ENCODE data around the gene MYO18B. TPM values are rescaled to one million over a fixed set of nuclear protein-coding genes. Genes with fewer than 3 reads are reported as not detected.

MYO18B gene
- total RNA-seq, 1 donor from 2014 or later = 0.07 TPM

DNA sequence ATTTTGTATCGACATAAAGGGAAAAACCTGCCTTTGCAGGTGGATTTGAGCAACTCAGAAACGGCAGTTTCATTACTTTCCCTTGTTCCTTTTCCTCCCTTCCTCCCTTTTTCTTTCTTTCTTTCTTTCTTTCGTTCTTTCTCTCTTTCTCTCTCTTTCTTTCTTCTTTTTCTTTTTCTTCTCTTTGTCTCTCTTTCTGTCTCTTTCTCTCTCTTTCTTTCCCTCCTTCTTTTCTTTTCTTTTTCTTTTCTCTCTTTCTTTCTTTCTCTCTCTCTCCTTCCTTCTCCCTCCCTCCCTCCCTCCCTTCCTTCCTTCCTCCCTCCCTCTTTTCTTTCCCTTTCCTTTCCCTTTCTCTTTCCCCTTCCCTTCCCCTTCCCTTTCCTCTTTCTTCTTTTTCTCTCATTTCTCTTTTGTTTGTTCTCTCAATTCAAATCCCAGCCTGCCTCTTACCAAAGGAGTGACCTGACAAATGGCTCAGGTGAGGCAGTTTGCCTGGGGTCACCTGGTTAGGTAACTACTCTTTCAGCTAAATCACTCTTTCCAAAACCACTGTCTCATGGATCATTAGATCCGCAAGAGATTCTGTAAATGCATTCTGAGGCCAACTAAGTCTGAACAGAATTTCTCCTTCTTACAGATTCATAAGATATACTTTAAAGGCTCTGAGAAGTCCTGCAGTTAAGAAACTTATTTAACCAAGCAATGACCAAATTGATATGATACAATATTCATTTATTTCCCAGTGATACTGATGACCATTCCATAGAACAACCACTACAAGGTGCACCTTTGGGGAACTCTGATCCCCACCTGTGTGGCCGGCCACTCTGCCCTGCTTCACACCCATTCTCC, 75.3 kb downstream of the MYO18B start:
- H3K27ac Mint-ChIP-seq = no peak overlapping the region
- no peaks in the 10 kb centered on the region for H3K36me3 Mint-ChIP-seq
- H3K4me3 Mint-ChIP-seq = no peak overlapping the region
- DNase-seq (ENCODE audit: low spot score in 2 of 2, unreplicated experiment in 2 of 2) = no peak
- peaks cover 67% of the 10 kb centered on the region for H3K27me3 Mint-ChIP-seq (ENCODE audit: low read depth)
- H3K9me3 Mint-ChIP-seq = peaks cover 17% of the 10 kb centered on the region
- no peaks in the 10 kb centered on the region for H3K4me1 Mint-ChIP-seq
- TF ChIP-seq, protein P1, sequence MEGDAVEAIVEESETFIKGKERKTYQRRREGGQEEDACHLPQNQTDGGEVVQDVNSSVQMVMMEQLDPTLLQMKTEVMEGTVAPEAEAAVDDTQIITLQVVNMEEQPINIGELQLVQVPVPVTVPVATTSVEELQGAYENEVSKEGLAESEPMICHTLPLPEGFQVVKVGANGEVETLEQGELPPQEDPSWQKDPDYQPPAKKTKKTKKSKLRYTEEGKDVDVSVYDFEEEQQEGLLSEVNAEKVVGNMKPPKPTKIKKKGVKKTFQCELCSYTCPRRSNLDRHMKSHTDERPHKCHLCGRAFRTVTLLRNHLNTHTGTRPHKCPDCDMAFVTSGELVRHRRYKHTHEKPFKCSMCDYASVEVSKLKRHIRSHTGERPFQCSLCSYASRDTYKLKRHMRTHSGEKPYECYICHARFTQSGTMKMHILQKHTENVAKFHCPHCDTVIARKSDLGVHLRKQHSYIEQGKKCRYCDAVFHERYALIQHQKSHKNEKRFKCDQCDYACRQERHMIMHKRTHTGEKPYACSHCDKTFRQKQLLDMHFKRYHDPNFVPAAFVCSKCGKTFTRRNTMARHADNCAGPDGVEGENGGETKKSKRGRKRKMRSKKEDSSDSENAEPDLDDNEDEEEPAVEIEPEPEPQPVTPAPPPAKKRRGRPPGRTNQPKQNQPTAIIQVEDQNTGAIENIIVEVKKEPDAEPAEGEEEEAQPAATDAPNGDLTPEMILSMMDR (IDR thresholded peaks at IDR 0.05; ENCODE audit: unreplicated experiment) = no peak

DNA sequence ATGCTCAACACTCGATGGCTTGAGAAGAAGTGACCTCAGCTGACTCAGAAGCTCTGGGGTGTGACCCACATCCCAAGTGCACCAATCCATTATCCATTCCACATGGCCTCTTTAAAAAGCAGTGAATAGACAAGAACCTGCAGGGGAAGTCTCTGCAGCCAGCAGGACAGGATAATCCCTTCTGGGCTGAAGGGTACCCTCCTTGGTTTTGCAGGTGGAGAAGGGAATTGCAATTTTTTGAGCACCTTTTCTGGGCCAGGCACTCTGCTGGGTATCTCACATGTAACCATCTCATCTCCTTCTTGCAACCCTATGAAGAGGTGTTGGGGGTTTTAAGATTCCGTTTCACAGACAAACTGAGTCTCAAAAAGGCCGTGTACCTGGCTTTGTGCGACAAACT, 76.6 kb downstream of the MYO18B start:
- H3K4me1 Mint-ChIP-seq = no peaks in the 10 kb centered on the region
- DNase-seq (ENCODE audit: low spot score in 2 of 2, unreplicated experiment in 2 of 2) = no peak
- TF ChIP-seq, protein P1 (IDR thresholded peaks at IDR 0.05; ENCODE audit: unreplicated experiment) = no peak
- peaks cover 58% of the 10 kb centered on the region for H3K27me3 Mint-ChIP-seq (ENCODE audit: low read depth)
- no peaks in the 10 kb centered on the region for H3K36me3 Mint-ChIP-seq
- H3K27ac Mint-ChIP-seq = no peak overlapping the region
- H3K4me3 Mint-ChIP-seq = no peak overlapping the region
- H3K9me3 Mint-ChIP-seq = peaks cover 23% of the 10 kb centered on the region

DNA sequence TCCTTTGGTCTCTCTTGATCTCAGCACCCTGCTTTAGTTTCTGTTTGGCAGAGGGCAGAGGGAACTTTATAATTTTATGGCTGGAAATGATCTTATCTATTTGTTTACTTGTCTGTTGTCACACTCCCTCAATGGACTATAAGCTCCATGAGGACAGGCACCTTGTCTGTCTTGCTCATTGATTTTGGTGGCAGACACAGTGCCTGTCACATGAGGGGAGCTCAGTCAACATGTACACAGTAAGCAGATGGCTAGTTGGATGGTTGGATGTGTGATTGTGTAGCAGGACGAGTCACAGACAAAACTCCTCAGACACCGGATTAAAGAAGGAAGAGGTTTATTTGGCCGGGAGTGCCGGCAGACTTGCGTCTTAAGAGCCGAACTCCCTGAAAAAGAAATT, 80.4 kb downstream of the MYO18B start:
- TF ChIP-seq, protein P1 (IDR thresholded peaks at IDR 0.05; ENCODE audit: unreplicated experiment) = no peak
- Mint-ChIP-seq H3K36me3 (no peaks in the 10 kb centered on the region), H3K4me3 (no peak overlapping the region), H3K27ac (no peak overlapping the region), H3K4me1 (no peaks in the 10 kb centered on the region), H3K27me3 (ENCODE audit: low read depth) (peaks cover 44% of the 10 kb centered on the region), H3K9me3 (peaks cover 23% of the 10 kb centered on the region)
- no peak for DNase-seq (ENCODE audit: low spot score in 2 of 2, unreplicated experiment in 2 of 2)

DNA sequence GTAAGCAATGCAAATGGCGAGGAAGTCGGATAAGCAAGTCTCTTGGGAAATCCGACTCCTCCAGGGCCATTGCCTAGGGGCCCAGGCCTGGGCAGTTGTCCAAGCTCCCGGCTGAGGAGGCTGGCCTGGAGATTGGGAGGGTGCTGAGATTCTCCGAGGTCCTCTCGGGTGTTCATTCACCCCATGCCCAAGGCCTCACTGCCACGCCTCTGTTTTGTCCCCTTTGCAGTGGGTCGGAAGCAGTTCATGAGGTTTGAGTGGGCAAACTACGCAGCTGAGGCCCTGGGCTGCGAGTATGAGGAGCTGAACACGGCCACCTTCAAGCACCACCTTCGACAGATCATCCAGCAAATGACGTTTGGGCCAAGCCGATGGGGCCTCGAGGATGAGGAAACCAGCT, 81.3 kb downstream of the MYO18B start:
- H3K36me3 Mint-ChIP-seq = no peaks in the 10 kb centered on the region
- peaks cover 23% of the 10 kb centered on the region for H3K9me3 Mint-ChIP-seq
- no peak overlapping the region for H3K4me3 Mint-ChIP-seq
- no peak for DNase-seq (ENCODE audit: low spot score in 2 of 2, unreplicated experiment in 2 of 2)
- no peaks in the 10 kb centered on the region for H3K4me1 Mint-ChIP-seq
- H3K27ac Mint-ChIP-seq = no peak overlapping the region
- peaks cover 35% of the 10 kb centered on the region for H3K27me3 Mint-ChIP-seq (ENCODE audit: low read depth)
- TF ChIP-seq, protein P1 (IDR thresholded peaks at IDR 0.05; ENCODE audit: unreplicated experiment) = no peak

DNA sequence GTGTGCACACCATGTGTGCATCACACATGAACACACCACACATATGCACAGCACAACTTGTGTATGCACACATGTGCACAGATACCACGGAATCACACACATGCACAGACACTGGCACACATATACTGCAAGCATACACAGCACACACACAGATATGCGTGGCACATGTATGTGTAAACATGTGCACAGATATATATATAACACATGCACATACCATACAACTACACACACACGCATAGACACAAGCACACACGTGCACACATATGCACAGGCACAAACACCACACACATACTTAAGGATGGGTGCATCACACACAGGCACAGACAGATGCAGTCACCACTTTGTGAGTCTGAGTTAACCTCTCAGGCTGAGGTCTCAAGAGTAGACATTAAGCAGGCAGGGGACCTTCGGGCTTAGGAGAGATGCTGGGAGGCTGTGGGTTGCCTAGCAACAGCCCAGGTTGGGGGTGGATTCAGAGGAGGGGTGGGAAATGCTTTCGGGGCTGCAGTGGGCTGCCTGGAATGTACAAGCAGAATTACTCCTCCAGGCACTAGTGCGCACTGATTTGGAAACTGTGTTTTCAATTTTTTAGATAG, 82.9 kb downstream of the MYO18B start:
- peaks cover 2% of the 10 kb centered on the region for H3K4me1 Mint-ChIP-seq
- H3K36me3 Mint-ChIP-seq = no peaks in the 10 kb centered on the region
- H3K27me3 Mint-ChIP-seq (ENCODE audit: low read depth) = peaks cover 23% of the 10 kb centered on the region
- no peak overlapping the region for H3K27ac Mint-ChIP-seq
- no peak overlapping the region for H3K4me3 Mint-ChIP-seq
- TF ChIP-seq, protein P1 (IDR thresholded peaks at IDR 0.05; ENCODE audit: unreplicated experiment) = no peak
- no peak for DNase-seq (ENCODE audit: low spot score in 2 of 2, unreplicated experiment in 2 of 2)
- H3K9me3 Mint-ChIP-seq = peaks cover 22% of the 10 kb centered on the region

Data from mesothelial cell of epicardium (in vitro differentiated cells).